ENCODE data around the gene ITK. TPM values are rescaled to one million over a fixed set of nuclear protein-coding genes. Genes with fewer than 3 reads are reported as not detected.
"Not testable (repeated sequence)": the region's sequence is repeated elsewhere in the genome, so short reads cannot be mapped to it uniquely, and the experiment has no call there.

Gene ITK
- total RNA-seq, 1 donor from 2014 or later = 0.70 TPM

GRCh38 chr5:157166214-157167213 lies 14.1 kb upstream of the ITK start, which contains the start of gene GARIN3:
TSS of gene GARIN3 (minus strand) at chr5:157166264. CDS start at chr5:157166168, 96 bp downstream.
- ATAC-seq (no peak), DNase-seq (ENCODE audit: low spot score) (no peak)

DNA sequence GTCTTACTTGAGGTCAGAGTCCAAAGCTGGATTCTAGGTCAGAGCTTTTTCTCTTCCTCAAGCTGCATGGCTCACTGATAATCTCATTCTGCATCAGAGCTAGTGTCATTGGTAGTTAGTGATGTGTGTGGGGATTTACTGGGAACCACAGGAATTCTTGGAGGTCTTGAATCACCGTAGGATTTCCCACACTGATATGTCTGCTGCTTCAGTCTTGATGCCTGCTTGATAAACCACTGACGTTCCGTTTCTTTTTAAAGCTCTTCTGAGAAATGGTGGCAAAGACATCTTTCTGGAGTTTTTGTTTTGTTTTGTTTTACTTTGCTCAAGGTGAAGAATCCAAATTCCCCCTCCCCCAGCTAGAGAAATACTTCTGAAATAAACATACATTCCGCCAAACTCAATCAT lies 13.4 kb upstream of the ITK start:
- no peak for DNase-seq (ENCODE audit: low spot score)
- no peak for ATAC-seq

- no peak for DNase-seq (ENCODE audit: low spot score)
- ATAC-seq = no peak
Observed at GRCh38 chr5:157168286-157168685, 12.4 kb upstream of the ITK start.

DNA sequence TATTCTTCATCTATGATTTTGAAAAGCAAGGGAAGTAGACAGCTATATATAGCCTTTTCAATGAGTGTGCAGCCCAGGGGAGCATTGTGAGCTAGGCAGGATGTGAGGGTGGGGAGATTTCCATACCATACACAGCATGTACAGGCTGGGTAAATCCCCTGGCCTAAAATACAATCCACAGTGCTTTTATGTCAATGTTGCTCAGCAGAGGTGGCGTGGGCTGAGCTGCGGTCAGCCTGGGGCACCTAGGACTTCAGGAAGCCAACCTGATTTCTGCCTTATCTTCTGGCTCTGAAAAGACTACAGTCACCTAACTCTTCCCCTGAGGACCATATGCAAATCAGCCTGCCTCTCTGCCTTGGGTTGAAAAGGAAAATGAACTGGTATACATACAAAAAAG lies 8.2 kb upstream of the ITK start:
- DNase-seq (ENCODE audit: low spot score) = no peak

DNA sequence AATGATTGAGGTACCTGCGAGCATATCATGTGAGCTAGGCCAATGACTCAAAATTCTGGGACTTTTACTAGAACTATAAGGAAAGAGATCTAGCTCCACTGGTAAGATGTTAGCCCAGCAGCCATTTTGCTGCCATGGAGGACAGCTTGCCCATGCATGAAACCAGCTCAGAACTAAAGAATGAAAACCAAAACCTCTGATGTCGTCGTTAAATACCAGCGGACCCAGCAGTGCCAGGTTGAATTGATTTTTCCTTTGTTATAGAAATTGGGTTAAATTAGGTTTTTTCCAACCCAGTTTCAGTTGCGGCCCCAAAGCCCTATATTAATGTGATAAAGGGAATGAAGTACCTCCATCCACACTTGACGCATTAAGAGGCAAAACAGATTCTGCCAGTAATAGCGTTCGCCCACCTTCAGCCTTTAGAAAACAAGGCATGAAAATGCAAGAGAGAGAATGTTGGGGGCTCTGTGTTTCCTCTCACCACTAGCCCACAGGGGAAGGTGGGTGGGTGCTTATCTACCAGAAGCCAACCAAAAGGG lies 5.5 kb upstream of the ITK start:
- ATAC-seq = no peak

More for the DNA sequence above, 8.2 kb upstream of the ITK start:
- ATAC-seq = no peak

GRCh38 chr5:157177953-157178352 lies 2.7 kb upstream of the ITK start:
- ATAC-seq (no peak), DNase-seq (ENCODE audit: low spot score) (no peak)

More for the DNA sequence above, 5.5 kb upstream of the ITK start:
- no peak for DNase-seq (ENCODE audit: low spot score)

DNA sequence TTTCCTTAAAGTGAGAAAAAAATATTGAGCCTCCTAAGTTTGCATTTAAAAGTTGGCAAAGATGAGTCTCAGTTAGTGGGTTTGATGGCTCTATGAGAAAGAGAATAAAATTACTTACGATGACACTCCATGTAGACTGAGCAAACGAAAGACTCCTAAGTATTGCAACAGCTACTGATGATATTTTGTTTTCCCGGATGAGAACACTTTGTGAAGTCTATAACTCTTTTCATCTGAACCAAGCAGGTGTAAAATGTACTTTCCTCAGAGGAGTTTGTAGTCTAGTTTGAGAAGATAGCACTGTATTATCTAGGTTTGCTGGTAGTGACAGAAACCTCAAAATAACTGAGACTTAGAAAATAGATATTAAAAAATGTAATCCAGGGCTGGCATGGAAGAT lies 1.7 kb upstream of the ITK start:
- ATAC-seq (no peak), DNase-seq (ENCODE audit: low spot score) (no peak)

GRCh38 chr5:157182143-157182757 lies 1.6 kb downstream of the ITK start:
- ATAC-seq (no peak), DNase-seq (ENCODE audit: low spot score) (no peak)

DNA sequence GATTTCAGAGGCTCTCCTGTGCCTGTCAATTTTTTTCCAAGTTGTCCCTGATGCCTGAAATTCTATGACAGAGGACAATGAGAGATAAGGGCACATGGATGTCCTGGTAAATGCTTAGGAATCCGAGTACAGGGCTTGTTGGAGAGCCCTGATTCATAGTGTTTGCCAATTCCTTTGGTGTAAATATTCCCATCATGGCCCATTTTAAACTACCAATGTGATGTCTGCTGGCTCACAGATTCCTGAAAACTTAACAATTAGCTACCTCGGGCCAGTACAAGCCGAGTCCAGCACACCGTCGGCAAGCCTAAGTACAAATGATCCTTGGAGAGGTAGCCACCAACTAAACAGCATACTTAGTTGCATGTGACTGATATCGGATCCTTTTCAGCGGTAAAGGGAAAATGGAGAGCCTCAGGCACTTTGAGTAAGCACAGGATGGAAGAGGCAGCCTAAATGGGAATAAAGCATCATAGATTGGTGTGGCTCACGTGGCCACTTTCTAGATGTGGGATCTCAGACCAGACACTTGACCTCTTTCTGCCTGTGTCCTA lies 3.6 kb downstream of the ITK start:
- no peak for DNase-seq (ENCODE audit: low spot score)

DNA sequence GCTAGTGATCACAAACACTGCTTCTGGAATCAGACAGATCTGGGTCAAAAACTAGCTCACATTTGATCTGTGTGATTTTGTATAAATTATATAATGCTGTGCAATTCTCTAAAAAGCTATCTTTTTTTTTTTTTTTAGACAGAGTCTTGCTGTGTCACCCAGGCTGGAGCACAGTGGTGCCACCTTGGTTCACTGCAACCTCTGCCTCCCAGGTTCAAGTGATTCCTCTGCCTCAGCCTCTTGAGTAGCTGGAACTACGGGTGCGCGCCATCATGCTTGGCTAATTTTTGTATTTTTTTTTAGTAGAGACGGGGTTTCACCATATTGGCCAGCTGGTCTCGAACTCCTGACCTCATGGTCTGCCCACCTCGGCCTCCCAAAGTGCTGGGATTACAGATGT lies 4.5 kb downstream of the ITK start:
- ATAC-seq; DNase-seq (ENCODE audit: low spot score): not testable (repeated sequence)

More for the DNA sequence above, 3.6 kb downstream of the ITK start:
- ATAC-seq = no peak

DNA sequence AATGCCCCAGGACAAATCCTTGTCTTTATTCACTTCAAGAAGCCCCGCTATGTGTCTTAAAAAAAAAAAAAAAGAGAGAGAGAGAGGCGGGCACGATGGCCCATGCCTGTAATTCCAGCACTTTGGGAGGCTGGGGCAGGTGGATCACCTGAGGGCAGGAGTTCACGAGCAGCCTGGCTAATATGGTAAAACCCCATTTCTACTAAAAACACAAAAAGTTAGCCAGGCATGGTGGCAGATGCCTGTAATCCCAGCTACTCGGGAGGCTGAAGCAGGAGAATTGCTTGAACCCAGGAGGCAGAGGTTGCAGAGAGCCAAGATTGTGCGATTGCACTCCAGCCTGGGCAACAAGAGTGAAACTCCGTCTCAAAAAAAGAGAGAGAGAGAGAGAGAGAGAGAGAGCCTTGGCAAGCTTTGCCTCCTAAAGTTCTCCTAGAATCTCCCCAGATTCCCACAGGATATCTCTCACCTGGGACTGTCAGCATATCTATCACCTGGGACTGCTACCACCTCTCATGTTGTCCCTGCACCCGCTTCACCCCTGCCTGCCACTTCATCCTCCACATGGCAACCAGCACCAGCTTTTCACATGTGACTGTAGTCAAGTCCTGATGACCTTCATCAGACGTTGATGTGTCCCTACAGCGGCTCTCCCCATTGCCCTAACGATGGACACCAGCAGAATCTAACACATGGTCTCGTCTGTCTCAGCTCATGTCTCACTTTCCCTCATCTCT lies 5.8 kb downstream of the ITK start:
- ATAC-seq (no peak), DNase-seq (ENCODE audit: low spot score) (peak; percentile 28)

- DNase-seq (ENCODE audit: low spot score) (no peak), ATAC-seq (no peak)
Observed at GRCh38 chr5:157187046-157187754, 6.6 kb downstream of the ITK start.

GRCh38 chr5:157188270-157188669 lies 7.6 kb downstream of the ITK start:
- DNase-seq (ENCODE audit: low spot score) (peak; percentile 3), ATAC-seq (no peak)

GRCh38 chr5:157189223-157189622 lies 8.6 kb downstream of the ITK start:
- peak; percentile 5 for DNase-seq (ENCODE audit: low spot score)
- no peak for ATAC-seq

- no peak for ATAC-seq
- peak; percentile 23 for DNase-seq (ENCODE audit: low spot score)
Observed at GRCh38 chr5:157193699-157194424, 13.2 kb downstream of the ITK start.

- no peak for ATAC-seq
- no peak for DNase-seq (ENCODE audit: low spot score)
Observed at GRCh38 chr5:157196045-157196444, 15.4 kb downstream of the ITK start.

- ATAC-seq = no peak
- DNase-seq (ENCODE audit: low spot score) = no peak
Observed at GRCh38 chr5:157197086-157197485, 16.4 kb downstream of the ITK start.

- DNase-seq (ENCODE audit: low spot score) = no peak
- no peak for ATAC-seq
Observed at GRCh38 chr5:157198277-157198986, 17.8 kb downstream of the ITK start.

GRCh38 chr5:157201857-157202256 lies 21.2 kb downstream of the ITK start:
- DNase-seq (ENCODE audit: low spot score) (no peak), ATAC-seq (no peak)
